Activated CD8-positive, alpha-beta T cell treated with anti-CD3 and anti-CD28 coated beads, Interleukin-2, amount 10 ng/mL, durations not matched to agents 7 days and 5 days (primary cell): Measurements from ENCODE around the gene CYP26B1. TPM values are rescaled to one million over a fixed set of nuclear protein-coding genes. Genes with fewer than 3 reads are reported as not detected.

ENCODE experiments used
- ATAC-seq: fragments of 150-1000 bp; cut with Tn5 transposase; one replicate; pipeline ENCODE4 v1.10.0; 2021; ENCODE audit warnings: moderate library complexity
- CTCF ChIA-PET: fragments of 350-600 bp; sonication (Branson Sonifier 250); formaldehyde crosslinking; loops from one replicate; lab custom pipeline; 2021; ENCODE audit warnings: antibody characterized with exemption; lab: Charles Lee
- POLR2A ChIA-PET: fragments of 350-600 bp; sonication (Branson Sonifier 250); formaldehyde crosslinking; loops from one replicate; lab custom pipeline; 2021; ENCODE audit warnings: antibody characterized with exemption; lab: Charles Lee
- DNase-seq: peaks from one replicate; pipeline ENCODE4 v3.0.0-alpha.2; 2020
- H3K27ac Mint-ChIP-seq: one replicate; pipeline ENCODE4 v1.8.0; 2021; ENCODE audit warnings: mild to moderate bottlenecking, mixed read lengths
- H3K27me3 Mint-ChIP-seq: one replicate; pipeline ENCODE4 v1.8.0; 2021; ENCODE audit warnings: low read depth, mixed read lengths
- H3K36me3 Mint-ChIP-seq: one replicate; pipeline ENCODE4 v1.8.0; 2021; ENCODE audit warnings: low read depth, mixed read lengths
- H3K4me1 Mint-ChIP-seq: one replicate; pipeline ENCODE4 v1.8.0; 2021; ENCODE audit warnings: low read depth, mixed read lengths
- H3K4me3 Mint-ChIP-seq: one replicate; pipeline ENCODE4 v1.8.0; 2021; ENCODE audit warnings: mild to moderate bottlenecking, mixed read lengths
- H3K9me3 Mint-ChIP-seq: one replicate; pipeline ENCODE4 v1.8.0; 2022; ENCODE audit warnings: mixed read lengths; ENCODE audit not compliant: insufficient read depth
- total RNA-seq, 2 experiments: library from RNA; stranded (reverse); gene quantifications; one replicate each; pipeline ENCODE4 v1.2.3, GENCODE V29; 2021

The CYP26B1 gene
- total RNA-seq, 2 experiments from 2014 or later, result not detected

DNA sequence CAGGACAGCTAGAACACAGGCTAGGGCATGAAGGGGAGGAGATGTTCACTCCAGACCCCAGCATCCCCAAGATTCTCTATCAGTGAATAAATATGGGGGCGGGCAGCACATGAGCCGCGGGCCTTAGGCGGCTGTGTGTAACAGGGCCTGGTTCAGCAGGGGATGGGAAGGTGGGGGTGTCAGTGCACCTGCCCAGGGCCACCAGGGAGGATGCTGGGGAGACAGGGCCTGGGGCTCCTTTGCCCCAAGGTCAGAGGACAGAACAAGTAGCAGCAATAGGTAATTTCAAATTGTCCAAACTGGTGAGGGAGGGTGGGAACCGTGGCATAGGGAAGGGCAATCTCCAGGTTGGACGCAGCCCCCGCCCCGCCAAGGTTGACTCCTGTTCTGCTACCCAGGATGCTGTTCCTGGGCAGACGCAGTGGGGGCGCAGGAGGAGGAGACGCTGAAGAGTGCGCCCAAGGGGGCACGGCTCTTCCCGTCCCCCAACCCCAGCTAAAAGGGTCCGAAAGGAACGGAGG is 16.2 kb downstream of the CYP26B1 start:
- Mint-ChIP-seq H3K36me3 (no peaks in the 10 kb centered on the region), H3K27ac (no peak overlapping the region), H3K27me3 (no peaks in the 10 kb centered on the region), H3K4me3 (no peak overlapping the region), H3K4me1 (peaks cover under 1% of the 10 kb centered on the region), H3K9me3 (no peaks in the 10 kb centered on the region)
- DNase-seq, result no peak
- ChIA-PET POLR2A (no interaction called here), CTCF (no interaction called here)
- ATAC-seq, result no peak

DNA sequence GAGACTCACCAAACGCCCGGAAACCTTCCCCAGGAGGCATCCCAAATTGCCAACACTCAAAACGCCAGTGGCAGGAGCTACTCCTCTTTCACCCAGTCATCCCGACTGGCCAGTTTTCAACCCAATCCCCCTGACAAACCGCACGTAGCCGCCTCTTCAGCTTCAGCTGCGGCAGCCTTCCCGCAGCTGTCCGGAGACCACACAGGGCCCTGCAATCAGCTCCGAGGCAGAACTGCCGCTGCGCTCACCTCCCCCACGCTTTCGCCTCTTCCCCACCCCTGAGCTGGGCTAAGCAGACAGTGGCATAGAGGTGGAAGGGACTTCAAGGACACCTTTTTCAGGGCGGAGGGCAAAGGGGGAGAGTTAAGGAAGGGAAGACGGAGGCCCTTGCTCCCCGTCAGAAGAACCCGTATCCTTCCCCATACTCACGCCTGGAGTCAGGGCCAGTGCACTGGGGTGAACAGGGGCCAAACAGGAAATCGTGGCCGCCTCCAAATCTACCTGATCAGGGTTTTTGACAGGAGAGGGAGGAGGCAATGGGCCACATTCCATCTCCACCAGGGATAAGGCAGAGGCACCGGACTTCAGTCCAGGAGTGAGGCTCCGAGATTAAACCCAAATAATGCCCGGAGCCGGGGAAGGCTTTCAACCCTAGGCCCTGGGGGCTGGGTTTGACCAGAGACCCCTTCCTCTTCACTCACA is 16.9 kb downstream of the CYP26B1 start:
- Mint-ChIP-seq H3K4me1 (peaks cover 5% of the 10 kb centered on the region), H3K27ac (no peak overlapping the region), H3K27me3 (no peaks in the 10 kb centered on the region), H3K4me3 (no peak overlapping the region), H3K9me3 (no peaks in the 10 kb centered on the region), H3K36me3 (no peaks in the 10 kb centered on the region)
- ATAC-seq, result no peak
- POLR2A ChIA-PET, result no interaction called here
- CTCF ChIA-PET, result no interaction called here
- no peak for DNase-seq

DNA sequence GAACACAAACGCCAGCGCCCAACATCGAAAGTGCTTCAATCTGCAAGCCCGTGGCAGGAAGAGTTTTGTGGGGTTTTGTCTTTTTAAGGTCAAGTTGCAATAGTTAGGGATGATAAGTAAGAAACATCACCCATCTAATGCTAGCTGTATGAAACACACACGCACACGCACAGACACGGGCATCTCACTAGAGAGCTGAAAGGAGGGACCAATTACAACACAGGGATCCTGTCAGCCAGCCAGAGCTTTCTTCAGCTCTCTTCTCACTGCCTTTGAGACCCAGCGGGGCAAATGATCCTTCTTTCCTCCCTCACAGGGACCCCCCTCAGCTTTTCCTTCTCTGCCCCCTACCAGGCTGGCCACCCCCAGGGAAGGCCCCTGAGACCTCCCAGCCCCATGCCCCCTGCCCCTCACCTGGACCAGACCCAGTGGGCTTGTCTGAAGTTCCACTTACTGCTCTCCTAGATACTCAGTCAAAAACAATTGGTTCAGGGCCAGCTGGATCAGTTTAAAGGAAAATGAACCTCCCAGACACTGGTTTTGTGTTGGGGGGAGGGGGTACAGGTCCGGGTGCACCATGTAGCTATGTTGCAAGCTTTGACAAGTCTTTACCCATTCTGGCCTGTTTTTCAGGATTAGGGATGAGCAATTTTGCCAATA is 17.9 kb downstream of the CYP26B1 start:
- ATAC-seq (no peak), DNase-seq (no peak)
- Mint-ChIP-seq H3K27me3 (no peaks in the 10 kb centered on the region), H3K4me1 (peaks cover 5% of the 10 kb centered on the region), H3K4me3 (no peak overlapping the region), H3K9me3 (no peaks in the 10 kb centered on the region), H3K27ac (no peak overlapping the region), H3K36me3 (no peaks in the 10 kb centered on the region)
- ChIA-PET POLR2A (no interaction called here), CTCF (no interaction called here)

GRCh38 chr2:72128843-72129227 is 18.8 kb downstream of the CYP26B1 start:
- H3K4me3 Mint-ChIP-seq, result no peak overlapping the region
- no peak overlapping the region for H3K27ac Mint-ChIP-seq
- peaks cover 3% of the 10 kb centered on the region for H3K27me3 Mint-ChIP-seq
- ChIA-PET POLR2A (no interaction called here), CTCF (no interaction called here)
- no peaks in the 10 kb centered on the region for H3K9me3 Mint-ChIP-seq
- H3K4me1 Mint-ChIP-seq, result peaks cover 5% of the 10 kb centered on the region
- no peaks in the 10 kb centered on the region for H3K36me3 Mint-ChIP-seq
- DNase-seq (no peak), ATAC-seq (no peak)

DNA sequence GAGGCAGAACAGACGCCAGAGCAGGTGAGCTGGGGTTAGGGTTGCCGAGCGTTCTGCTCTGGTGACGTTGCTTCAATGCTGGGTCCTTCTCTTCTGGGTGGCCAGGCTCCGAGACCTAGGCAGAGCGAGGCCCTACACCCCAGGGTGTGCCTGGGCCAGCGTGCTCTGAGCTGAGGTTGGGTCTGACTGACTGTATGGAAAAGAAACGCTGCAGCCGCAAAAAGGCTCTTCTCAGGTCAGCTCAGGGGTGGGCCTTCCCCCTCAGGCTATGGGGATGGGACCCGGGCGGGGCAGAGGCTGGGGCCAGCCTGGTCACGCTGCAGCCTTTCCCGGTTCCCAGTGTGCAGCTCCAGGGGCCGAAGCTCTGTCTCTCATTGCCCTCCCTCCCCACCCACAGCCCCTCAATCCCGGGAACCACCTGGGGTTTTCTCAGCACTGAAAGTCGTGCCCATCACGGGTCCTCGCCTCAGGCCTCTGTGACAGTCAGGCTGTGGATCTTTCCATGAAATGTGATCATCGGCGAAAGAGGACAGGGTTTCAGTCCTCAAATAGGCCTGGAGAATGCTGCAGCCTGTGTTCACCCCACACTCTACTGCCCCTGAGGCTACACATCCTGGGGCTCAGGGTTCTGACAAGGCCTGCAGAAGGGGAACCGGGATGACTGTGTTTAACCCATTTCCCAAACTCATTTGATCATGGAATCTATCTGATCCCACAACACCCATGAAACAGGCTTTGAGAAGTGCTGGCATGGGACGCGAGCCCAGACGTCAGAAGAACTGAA is 19.4 kb downstream of the CYP26B1 start:
- Mint-ChIP-seq H3K4me1 (peaks cover 5% of the 10 kb centered on the region), H3K36me3 (no peaks in the 10 kb centered on the region), H3K4me3 (no peak overlapping the region), H3K27ac (no peak overlapping the region), H3K9me3 (no peaks in the 10 kb centered on the region), H3K27me3 (peaks cover 3% of the 10 kb centered on the region)
- ChIA-PET CTCF (no interaction called here), POLR2A (no interaction called here)
- DNase-seq (no peak), ATAC-seq (no peak)

DNA sequence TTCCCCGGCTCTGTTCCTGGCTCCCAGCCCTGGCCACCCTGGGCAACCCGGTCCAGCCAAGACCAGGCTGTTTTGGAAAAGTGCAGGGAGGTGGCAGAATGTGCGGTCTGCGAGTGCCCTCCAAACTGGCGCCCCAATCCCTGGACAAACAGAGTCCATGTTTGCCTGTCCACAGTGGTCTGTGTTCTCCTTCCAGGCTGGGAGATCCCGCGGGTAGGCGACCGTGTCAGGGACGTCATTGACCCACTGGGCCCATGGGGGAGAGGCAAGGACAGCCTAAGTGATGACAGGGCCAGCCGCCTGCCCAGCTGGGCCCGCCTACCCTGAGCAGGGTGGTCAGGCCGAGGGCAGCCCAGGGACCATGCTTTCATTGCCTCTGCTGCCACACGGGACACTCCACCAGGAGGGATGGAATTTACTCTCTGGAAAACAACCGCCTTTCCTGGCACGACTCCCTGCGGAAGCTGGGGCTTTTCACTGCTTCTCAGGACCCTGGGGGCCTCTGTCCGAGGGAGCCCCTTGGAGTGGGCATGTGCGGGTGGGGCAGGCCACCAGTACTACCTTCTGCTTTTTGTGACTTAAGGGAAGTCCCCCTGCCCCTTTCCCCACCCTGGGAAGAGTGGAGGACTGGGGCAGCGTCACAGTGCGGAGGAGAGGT is 20.1 kb downstream of the CYP26B1 start:
- Mint-ChIP-seq H3K36me3 (no peaks in the 10 kb centered on the region), H3K27me3 (peaks cover 4% of the 10 kb centered on the region), H3K27ac (no peak overlapping the region), H3K9me3 (no peaks in the 10 kb centered on the region), H3K4me1 (peaks cover 5% of the 10 kb centered on the region), H3K4me3 (no peak overlapping the region)
- ChIA-PET CTCF (no interaction called here), POLR2A (no interaction called here)
- ATAC-seq (no peak), DNase-seq (no peak)

GRCh38 chr2:72126186-72127100 is 21.2 kb downstream of the CYP26B1 start:
- H3K4me3 Mint-ChIP-seq, result no peak overlapping the region
- DNase-seq, result no peak
- H3K9me3 Mint-ChIP-seq, result no peaks in the 10 kb centered on the region
- peak overlapping the region; percentile 56 for H3K27ac Mint-ChIP-seq
- ChIA-PET POLR2A (no interaction called here), CTCF (no interaction called here)
- peaks cover 8% of the 10 kb centered on the region for H3K27me3 Mint-ChIP-seq
- H3K4me1 Mint-ChIP-seq, result peaks cover 5% of the 10 kb centered on the region
- ATAC-seq, result no peak
- no peaks in the 10 kb centered on the region for H3K36me3 Mint-ChIP-seq

DNA sequence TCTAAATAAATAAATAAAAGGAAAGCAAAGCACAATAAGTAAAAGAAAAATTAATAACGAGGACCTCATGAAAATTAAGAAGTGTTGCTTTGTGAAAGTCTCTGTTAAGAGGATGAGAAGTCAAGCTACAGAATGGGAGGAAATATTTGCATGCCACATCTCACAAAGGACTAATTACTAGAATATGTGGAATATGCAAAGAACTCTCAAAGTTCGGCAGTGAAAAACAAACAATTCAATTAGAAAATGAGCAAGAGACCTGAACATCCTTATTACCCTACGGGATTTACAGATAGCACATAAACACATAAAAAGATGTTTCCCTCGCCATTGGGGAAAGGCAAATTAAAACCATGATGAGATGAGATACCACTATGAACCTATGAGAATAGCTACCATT is 23.3 kb downstream of the CYP26B1 start:
- H3K4me3 Mint-ChIP-seq, result no peak overlapping the region
- POLR2A ChIA-PET, result no interaction called here
- DNase-seq (no peak), ATAC-seq (no peak)
- no peaks in the 10 kb centered on the region for H3K9me3 Mint-ChIP-seq
- peaks cover 5% of the 10 kb centered on the region for H3K4me1 Mint-ChIP-seq
- H3K27me3 Mint-ChIP-seq, result peaks cover 8% of the 10 kb centered on the region
- no peak overlapping the region for H3K27ac Mint-ChIP-seq
- CTCF ChIA-PET, result interaction anchor here (1.2 kb wide), 1 partner anchor 200 kb away, joined by 4 read pairs; no protein-coding TSS in a partner anchor
- H3K36me3 Mint-ChIP-seq, result no peaks in the 10 kb centered on the region

GRCh38 chr2:72121153-72121552 is 26.5 kb downstream of the CYP26B1 start:
- H3K4me1 Mint-ChIP-seq, result peaks cover 2% of the 10 kb centered on the region
- DNase-seq (no peak), ATAC-seq (no peak)
- no peak overlapping the region for H3K27ac Mint-ChIP-seq
- H3K4me3 Mint-ChIP-seq, result no peak overlapping the region
- no peaks in the 10 kb centered on the region for H3K36me3 Mint-ChIP-seq
- POLR2A ChIA-PET, result no interaction called here
- H3K27me3 Mint-ChIP-seq, result peaks cover 8% of the 10 kb centered on the region
- no peaks in the 10 kb centered on the region for H3K9me3 Mint-ChIP-seq
- CTCF ChIA-PET, result no interaction called here

DNA sequence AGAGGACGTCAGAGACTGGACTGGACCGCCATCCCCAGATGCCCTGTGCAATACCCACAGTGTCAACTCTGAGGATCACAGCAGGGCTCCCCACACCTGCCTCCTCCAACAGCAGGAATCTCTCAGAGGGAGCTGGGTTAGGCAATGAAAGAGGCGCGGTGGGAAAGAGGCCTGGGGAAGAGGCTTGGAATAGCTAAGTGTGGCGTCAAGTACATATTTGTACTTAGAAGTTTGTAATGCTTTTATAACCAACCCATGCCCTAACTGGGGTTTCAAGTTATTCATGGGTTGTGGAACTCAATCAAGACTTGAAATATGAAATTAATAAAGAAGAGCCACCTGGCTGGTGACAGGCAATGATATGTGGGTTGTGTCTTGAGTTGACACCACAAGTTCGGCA is 28.7 kb downstream of the CYP26B1 start:
- Mint-ChIP-seq H3K4me1 (no peaks in the 10 kb centered on the region), H3K27ac (no peak overlapping the region), H3K36me3 (no peaks in the 10 kb centered on the region), H3K9me3 (no peaks in the 10 kb centered on the region), H3K4me3 (no peak overlapping the region), H3K27me3 (peaks cover 5% of the 10 kb centered on the region)
- ATAC-seq, result no peak
- ChIA-PET CTCF (no interaction called here), POLR2A (no interaction called here)
- DNase-seq, result no peak

GRCh38 chr2:72118386-72118785 is 29.3 kb downstream of the CYP26B1 start:
- no peak for ATAC-seq
- DNase-seq, result no peak
- peaks cover 5% of the 10 kb centered on the region for H3K27me3 Mint-ChIP-seq
- ChIA-PET CTCF (no interaction called here), POLR2A (no interaction called here)
- H3K4me3 Mint-ChIP-seq, result no peak overlapping the region
- H3K9me3 Mint-ChIP-seq, result no peaks in the 10 kb centered on the region
- H3K4me1 Mint-ChIP-seq, result no peaks in the 10 kb centered on the region
- no peak overlapping the region for H3K27ac Mint-ChIP-seq
- no peaks in the 10 kb centered on the region for H3K36me3 Mint-ChIP-seq
